CD14-positive monocyte (primary cell): ENCODE results near the gene LY86. TPM values are rescaled to one million over a fixed set of nuclear protein-coding genes. Genes with fewer than 3 reads are reported as not detected.

Experiments used
- DNase-seq, 3 donors: peaks; one replicate each; pipeline ENCODE4 v3.0.0-alpha.2; 2011 to 2022
- H2AFZ ChIP-seq: 2 replicates; pipeline ENCODE4 v1.6.0; 2012; ENCODE audit warnings: mild to moderate bottlenecking, low read depth, low read length, inconsistent platforms; ENCODE audit not compliant: insufficient read depth, poor library complexity, severe bottlenecking
- H3K27ac ChIP-seq, 2 donors: 1 replicate in 1 of 2; 2 replicates in 1 of 2; pipeline ENCODE4 v1.5.1; 2012 to 2013; ENCODE audit warnings: low read length in 2 of 2, control low read depth in 1 of 2, inconsistent platforms in 1 of 2, low read depth in 1 of 2, mild to moderate bottlenecking in 1 of 2
- H3K27me3 ChIP-seq, 2 donors: one replicate each; pipeline versions ENCODE4 v1.6.0 to v1.6.1; 2011 to 2013; ENCODE audit warnings: low read length in 2 of 2; ENCODE audit not compliant: control insufficient read depth in 2 of 2, insufficient read depth in 2 of 2
- H3K36me3 ChIP-seq, 2 donors: replicated peaks in 1 of 2; 1 replicate in 1 of 2; 2 replicates in 1 of 2; pipeline versions ENCODE4 v1.5.1 to v1.6.1; 2012 to 2013; ENCODE audit warnings: low read length in 2 of 2, control low read depth in 1 of 2, inconsistent platforms in 1 of 2, mild to moderate bottlenecking in 1 of 2; ENCODE audit not compliant: insufficient read depth in 2 of 2, control insufficient read depth in 1 of 2
- H3K4me1 ChIP-seq, 2 donors: 1 replicate in 1 of 2; 2 replicates in 1 of 2; pipeline versions ENCODE4 v1.5.1 to v1.6.1; 2012 to 2013; ENCODE audit warnings: low read length in 2 of 2, control low read depth in 1 of 2, inconsistent platforms in 1 of 2, mild to moderate bottlenecking in 1 of 2, moderate library complexity in 1 of 2; ENCODE audit not compliant: insufficient read depth in 2 of 2, control insufficient read depth in 1 of 2
- H3K4me2 ChIP-seq: replicated peaks from 2 replicates; pipeline ENCODE3; 2012; ENCODE audit warnings: low read length, moderate library complexity, mild to moderate bottlenecking; ENCODE audit not compliant: poor library complexity, severe bottlenecking; ENCODE audit errors: extremely low read depth
- H3K4me3 ChIP-seq, 3 experiments: fragments of 200-600 bp in 1 of 3; sonication (generic) in 1 of 3; replicated peaks in 1 of 3; 1 replicate in 2 of 3; 2 replicates in 1 of 3; pipeline ENCODE4 v1.5.1; 2011 to 2013; ENCODE audit warnings: low read length in 3 of 3, mild to moderate bottlenecking in 3 of 3, control low read depth in 2 of 3, low read depth in 2 of 3, inconsistent platforms in 1 of 3, moderate library complexity in 1 of 3
- H3K79me2 ChIP-seq: 2 replicates; pipeline ENCODE4 v1.6.0; 2012; ENCODE audit warnings: mild to moderate bottlenecking, control low read depth, inconsistent platforms, low read length, moderate library complexity; ENCODE audit not compliant: insufficient read depth
- H3K9ac ChIP-seq: 2 replicates; pipeline ENCODE4 v1.6.0; 2017; ENCODE audit warnings: low read length, mild to moderate bottlenecking; ENCODE audit not compliant: insufficient read depth, poor library complexity, severe bottlenecking
- H3K9me3 ChIP-seq, 2 donors: replicated peaks in 1 of 2; 1 replicate in 1 of 2; 2 replicates in 1 of 2; pipeline versions ENCODE4 v1.5.1 to v1.6.1; 2012 to 2013; ENCODE audit warnings: low read length in 2 of 2, control low read depth in 1 of 2; ENCODE audit not compliant: control insufficient read depth in 1 of 2, insufficient read depth in 1 of 2
- H4K20me1 ChIP-seq: 2 replicates; pipeline ENCODE4 v1.6.0; 2012; ENCODE audit warnings: mild to moderate bottlenecking, low read length, control low read depth, moderate library complexity; ENCODE audit not compliant: insufficient read depth
- H3K27ac Mint-ChIP-seq, 7 donors: one replicate each; pipeline ENCODE4 v1.8.0; 2020; ENCODE audit warnings: mild to moderate bottlenecking in 7 of 7, mixed read lengths in 7 of 7, moderate library complexity in 6 of 7, inconsistent platforms in 2 of 7
- H3K27me3 Mint-ChIP-seq, 3 donors: one replicate each; pipeline ENCODE4 v1.8.0; 2021 to 2022; ENCODE audit warnings: low read depth in 3 of 3, mild to moderate bottlenecking in 3 of 3, mixed read lengths in 3 of 3, moderate library complexity in 3 of 3, inconsistent platforms in 1 of 3
- H3K36me3 Mint-ChIP-seq, 2 donors: one replicate each; pipeline ENCODE4 v1.8.0; 2020; ENCODE audit warnings: mixed read lengths in 2 of 2, inconsistent platforms in 1 of 2, mild to moderate bottlenecking in 1 of 2
- H3K4me1 Mint-ChIP-seq: one replicate; pipeline ENCODE4 v1.8.0; 2020; ENCODE audit warnings: mild to moderate bottlenecking, mixed read lengths
- H3K4me3 Mint-ChIP-seq, 2 donors: one replicate each; pipeline ENCODE4 v1.8.0; 2020; ENCODE audit warnings: mild to moderate bottlenecking in 2 of 2, mixed read lengths in 2 of 2, moderate library complexity in 1 of 2
- H3K9me3 Mint-ChIP-seq, 7 donors: one replicate each; pipeline ENCODE4 v1.8.0; 2020 to 2022; ENCODE audit warnings: mixed read lengths in 7 of 7, mild to moderate bottlenecking in 6 of 7, moderate library complexity in 6 of 7, inconsistent platforms in 2 of 7
- CTCF ChIP-seq: fragments of 200-600 bp; IDR thresholded peaks from one replicate; pipeline ENCODE4 v1.8.0; 2022; ENCODE audit warnings: antibody characterized with exemption, mild to moderate bottlenecking
- WGBS: methylation state at CpG from one replicate; pipeline ENCODE4 v1.1.5; 2013; ENCODE audit warnings: missing lambda C conversion rate; ENCODE audit not compliant: insufficient coverage; 5-methylcytosine and 5-hydroxymethylcytosine counted together
- intact Hi-C, 2 donors: fragments of 100-400 bp; cut with micrococcal nuclease; formaldehyde crosslinking; loops; one replicate each; pipeline versions ENCODE4 v1.15.0 to v1.15.1; 2023
- polyA plus RNA-seq, 3 donors: library from polyadenylated mRNA; depleted of rRNA in 1 of 3; unstranded in 2 of 3; stranded (reverse) in 1 of 3; fragments of 300-500 nt in 2 of 3; fragments of >200 nt in 1 of 3; fragmentation: Illumina TruSeq in 2 of 3; gene quantifications; 1 replicate in 2 of 3; 2 replicates in 1 of 3; pipeline ENCODE4 v1.2.3, GENCODE V29; 2012 to 2021

The LY86 gene
- polyA plus RNA-seq, 3 donors = 166 to 609 (median 454) TPM

- peaks cover 35 to 37% of the 10 kb centered on the region in 2 donors for H3K36me3 Mint-ChIP-seq
- no peaks in the 10 kb centered on the region for H3K9me3 Mint-ChIP-seq
- Histone ChIP-seq H3K36me3 (peaks cover 51 to 69% of the 10 kb centered on the region in 2 donors), H3K27ac (no peak overlapping the region), H3K4me2 (no peak overlapping the region), H2AFZ (no peak overlapping the region), H3K4me3 (no peak overlapping the region), H3K4me1 (peaks cover 2 to 24% of the 10 kb centered on the region in 2 donors), H3K9ac (no peak overlapping the region), H3K9me3 (no peaks in the 10 kb centered on the region), H4K20me1 (no peaks in the 10 kb centered on the region), H3K79me2 (no peaks in the 10 kb centered on the region), H3K27me3 (no peaks in the 10 kb centered on the region)
- H3K4me1 Mint-ChIP-seq = peaks cover 22% of the 10 kb centered on the region
- TF ChIP-seq CTCF = no peak
- intact Hi-C loops = no loop called here
- DNase-seq = no peak
- no peaks in the 10 kb centered on the region for H3K27me3 Mint-ChIP-seq
- H3K27ac Mint-ChIP-seq = no peak overlapping the region
- no peak overlapping the region for H3K4me3 Mint-ChIP-seq
- 100% methylated on average over 2 of the region's 2 CpGs for WGBS
Observed at GRCh38 chr6:6646384-6646783, 57.9 kb downstream of the LY86 start.

GRCh38 chr6:6646859-6647258 is 58.3 kb downstream of the LY86 start:
- Histone ChIP-seq H3K79me2 (no peaks in the 10 kb centered on the region), H4K20me1 (no peaks in the 10 kb centered on the region), H3K4me3 (no peak overlapping the region), H3K27me3 (no peaks in the 10 kb centered on the region), H2AFZ (no peak overlapping the region), H3K36me3 (peaks cover 49 to 69% of the 10 kb centered on the region in 2 donors), H3K4me1 (peaks cover 2 to 24% of the 10 kb centered on the region in 2 donors), H3K4me2 (no peak overlapping the region), H3K9ac (no peak overlapping the region), H3K9me3 (no peaks in the 10 kb centered on the region), H3K27ac (no peak overlapping the region)
- no peaks in the 10 kb centered on the region for H3K27me3 Mint-ChIP-seq
- intact Hi-C loops = no loop called here
- no peaks in the 10 kb centered on the region for H3K9me3 Mint-ChIP-seq
- WGBS = no CpG with 5 or more reads among the region's 2 CpGs
- H3K36me3 Mint-ChIP-seq = peaks cover 35 to 36% of the 10 kb centered on the region in 2 donors
- TF ChIP-seq CTCF = no peak
- no peak overlapping the region for H3K4me3 Mint-ChIP-seq
- H3K4me1 Mint-ChIP-seq = peaks cover 23% of the 10 kb centered on the region
- H3K27ac Mint-ChIP-seq = no peak overlapping the region
- no peak for DNase-seq
